DND-41 (cell line): ENCODE data around the gene UAP1L1.

ENCODE experiments used
- EZH2 ChIP-seq: IDR thresholded peaks from 3 replicates; pipeline ENCODE4 v1.6.1; 2012; ENCODE audit warnings: borderline replicate concordance, low read depth, mild to moderate bottlenecking, moderate library complexity, low read length, inconsistent platforms; ENCODE audit not compliant: severe bottlenecking
- TF ChIP-seq, protein P1 (sequence below): IDR thresholded peaks from 2 replicates; pipeline ENCODE4 v1.5.1; 2012; ENCODE audit warnings: borderline replicate concordance, low read length, moderate library complexity, mild to moderate bottlenecking; ENCODE audit not compliant: poor library complexity, severe bottlenecking; ENCODE audit errors: extremely low read depth

- TF ChIP-seq, protein P1, sequence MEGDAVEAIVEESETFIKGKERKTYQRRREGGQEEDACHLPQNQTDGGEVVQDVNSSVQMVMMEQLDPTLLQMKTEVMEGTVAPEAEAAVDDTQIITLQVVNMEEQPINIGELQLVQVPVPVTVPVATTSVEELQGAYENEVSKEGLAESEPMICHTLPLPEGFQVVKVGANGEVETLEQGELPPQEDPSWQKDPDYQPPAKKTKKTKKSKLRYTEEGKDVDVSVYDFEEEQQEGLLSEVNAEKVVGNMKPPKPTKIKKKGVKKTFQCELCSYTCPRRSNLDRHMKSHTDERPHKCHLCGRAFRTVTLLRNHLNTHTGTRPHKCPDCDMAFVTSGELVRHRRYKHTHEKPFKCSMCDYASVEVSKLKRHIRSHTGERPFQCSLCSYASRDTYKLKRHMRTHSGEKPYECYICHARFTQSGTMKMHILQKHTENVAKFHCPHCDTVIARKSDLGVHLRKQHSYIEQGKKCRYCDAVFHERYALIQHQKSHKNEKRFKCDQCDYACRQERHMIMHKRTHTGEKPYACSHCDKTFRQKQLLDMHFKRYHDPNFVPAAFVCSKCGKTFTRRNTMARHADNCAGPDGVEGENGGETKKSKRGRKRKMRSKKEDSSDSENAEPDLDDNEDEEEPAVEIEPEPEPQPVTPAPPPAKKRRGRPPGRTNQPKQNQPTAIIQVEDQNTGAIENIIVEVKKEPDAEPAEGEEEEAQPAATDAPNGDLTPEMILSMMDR = no peak
- no peak for TF ChIP-seq EZH2
Measured at GRCh38 chr9:137112564-137113384, 35.5 kb downstream of the UAP1L1 start.
